ENCODE results near the gene ADCY4. TPM values are rescaled to one million over a fixed set of nuclear protein-coding genes. Genes with fewer than 3 reads are reported as not detected.

The ADCY4 gene
- total RNA-seq, 1 experiment from 2014 or later, result 0.04 TPM

DNA sequence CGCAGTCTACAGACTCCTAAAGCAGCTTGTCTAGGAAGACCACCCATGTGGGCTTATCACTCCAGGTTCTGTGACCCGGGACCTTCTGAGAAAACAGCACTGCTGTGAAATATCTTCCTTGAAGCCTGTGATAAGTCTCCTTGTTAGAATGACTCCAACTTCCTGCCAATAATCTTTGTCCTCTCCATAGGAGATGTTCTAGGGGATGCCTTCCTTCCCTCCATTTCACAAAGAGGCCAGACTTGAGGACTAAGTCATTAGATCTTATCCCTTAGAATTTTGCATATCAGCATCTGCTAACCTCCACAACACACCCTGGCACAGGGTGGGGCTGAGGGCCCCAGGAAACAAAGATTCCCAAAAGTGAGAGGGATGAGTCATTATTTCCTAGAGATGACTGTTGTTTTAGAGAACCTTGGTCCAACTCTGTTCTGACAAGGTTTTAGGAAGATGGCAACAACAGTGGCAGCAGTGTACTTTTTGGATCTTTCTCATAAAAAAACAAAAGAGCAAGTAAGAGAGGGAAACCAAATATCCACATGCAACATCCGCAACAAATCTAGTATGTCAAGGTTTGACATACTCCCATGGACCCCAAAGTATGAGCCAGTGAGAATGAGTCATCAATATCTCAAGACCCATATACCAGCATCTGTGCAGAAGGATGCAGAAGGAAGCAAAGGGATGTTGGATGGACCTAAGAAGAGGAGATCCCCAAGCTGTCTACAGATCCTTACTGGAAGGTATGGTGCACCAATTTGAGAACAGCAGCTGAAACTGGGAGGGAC is 17.5 kb downstream of the ADCY4 start:
- peak; percentile 70 for DNase-seq
- no peak for TF ChIP-seq EZH2 (IDR thresholded peaks at IDR 0.05; ENCODE audit: low read length, unreplicated experiment)
- TF ChIP-seq, protein P1, sequence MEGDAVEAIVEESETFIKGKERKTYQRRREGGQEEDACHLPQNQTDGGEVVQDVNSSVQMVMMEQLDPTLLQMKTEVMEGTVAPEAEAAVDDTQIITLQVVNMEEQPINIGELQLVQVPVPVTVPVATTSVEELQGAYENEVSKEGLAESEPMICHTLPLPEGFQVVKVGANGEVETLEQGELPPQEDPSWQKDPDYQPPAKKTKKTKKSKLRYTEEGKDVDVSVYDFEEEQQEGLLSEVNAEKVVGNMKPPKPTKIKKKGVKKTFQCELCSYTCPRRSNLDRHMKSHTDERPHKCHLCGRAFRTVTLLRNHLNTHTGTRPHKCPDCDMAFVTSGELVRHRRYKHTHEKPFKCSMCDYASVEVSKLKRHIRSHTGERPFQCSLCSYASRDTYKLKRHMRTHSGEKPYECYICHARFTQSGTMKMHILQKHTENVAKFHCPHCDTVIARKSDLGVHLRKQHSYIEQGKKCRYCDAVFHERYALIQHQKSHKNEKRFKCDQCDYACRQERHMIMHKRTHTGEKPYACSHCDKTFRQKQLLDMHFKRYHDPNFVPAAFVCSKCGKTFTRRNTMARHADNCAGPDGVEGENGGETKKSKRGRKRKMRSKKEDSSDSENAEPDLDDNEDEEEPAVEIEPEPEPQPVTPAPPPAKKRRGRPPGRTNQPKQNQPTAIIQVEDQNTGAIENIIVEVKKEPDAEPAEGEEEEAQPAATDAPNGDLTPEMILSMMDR (conservative IDR thresholded peaks at IDR 0.05; ENCODE audit: low read depth, low read length), result no peak
- TF ChIP-seq EZH2phosphoT487 (IDR thresholded peaks at IDR 0.05; ENCODE audit: borderline replicate concordance, low read length), result no peak
- peak overlapping the region; percentile 24; the same call in 1 of the 2 replicates for H3K4me2 ChIP-seq (ENCODE audit: low read length)
- ChIA-PET POLR2A (ENCODE audit: unreplicated experiment) (no interaction called here), CTCF (no interaction called here)
- no peaks in the 10 kb centered on the region for H3K27me3 ChIP-seq (ENCODE audit: low read length)
- intact Hi-C loops (cut with micrococcal nuclease), result no loop called here
- H3K4me3 ChIP-seq (ENCODE audit: low read length), result no peak overlapping the region
- no peaks in the 10 kb centered on the region for H3K36me3 ChIP-seq (ENCODE audit: low read depth, low read length)
- peak; percentile 58 for ATAC-seq
- H3F3A ChIP-seq (ENCODE audit: low read length, unreplicated experiment), result no peaks in the 10 kb centered on the region
- no peaks in the 10 kb centered on the region for H3K79me2 ChIP-seq (ENCODE audit: low read length)
- H3K4me1 ChIP-seq (ENCODE audit: insufficient read depth, low read length), result peaks cover 12% of the 10 kb centered on the region
- no peak overlapping the region for H3K27ac ChIP-seq (ENCODE audit: low read length)
- H2AFZ ChIP-seq (ENCODE audit: low read length), result no peak overlapping the region
- no peaks in the 10 kb centered on the region for H4K20me1 ChIP-seq (ENCODE audit: low read length)
- no TSS peak for BruUV-seq (replicated peaks)
- H3K9me3 ChIP-seq (ENCODE audit: low read length), result no peaks in the 10 kb centered on the region
- no peak overlapping the region for H3K9ac ChIP-seq (ENCODE audit: low read length)
- H3K9me2 ChIP-seq (replicated peaks; ENCODE audit: low read length), result no peaks in the 10 kb centered on the region

DNA sequence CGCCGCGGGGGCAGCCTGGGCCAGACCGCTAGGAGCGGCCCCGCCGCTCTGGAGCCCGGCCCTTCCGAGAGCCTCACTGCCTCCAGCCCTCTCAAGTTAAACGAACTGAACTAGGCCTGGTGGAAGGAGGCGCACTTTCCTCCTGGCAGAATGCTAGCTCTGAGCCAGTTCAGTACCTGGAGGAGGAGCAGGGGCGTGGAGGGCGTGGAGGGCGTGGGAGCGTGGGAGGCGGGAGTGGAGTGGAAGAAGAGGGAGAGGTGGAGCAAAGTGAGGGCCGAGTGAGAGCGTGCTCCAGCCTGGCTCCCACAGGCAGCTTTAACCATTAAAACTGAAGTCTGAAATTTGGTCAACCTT is 18.3 kb downstream of the ADCY4 start:
- no peak overlapping the region for H2AFZ ChIP-seq (ENCODE audit: low read length)

More for the DNA sequence above, 18.3 kb downstream of the ADCY4 start:
- no peak overlapping the region for H3K4me2 ChIP-seq (ENCODE audit: low read length)
- no peaks in the 10 kb centered on the region for H3K9me3 ChIP-seq (ENCODE audit: low read length)
- no peaks in the 10 kb centered on the region for H3K27me3 ChIP-seq (ENCODE audit: low read length)
- CTCF ChIA-PET, result no interaction called here
- H3K4me3 ChIP-seq (ENCODE audit: low read length), result no peak overlapping the region
- no peaks in the 10 kb centered on the region for H4K20me1 ChIP-seq (ENCODE audit: low read length)
- H3K79me2 ChIP-seq (ENCODE audit: low read length), result no peaks in the 10 kb centered on the region
- BruUV-seq (replicated peaks), result no TSS peak
- H3K27ac ChIP-seq (ENCODE audit: low read length), result no peak overlapping the region
- no peak overlapping the region for H3K9ac ChIP-seq (ENCODE audit: low read length)
- no peaks in the 10 kb centered on the region for H3K36me3 ChIP-seq (ENCODE audit: low read depth, low read length)
- ATAC-seq, result no peak
- no peak for DNase-seq
- no peak for TF ChIP-seq EZH2 (IDR thresholded peaks at IDR 0.05; ENCODE audit: low read length, unreplicated experiment)
- TF ChIP-seq, protein P1 (conservative IDR thresholded peaks at IDR 0.05; ENCODE audit: low read depth, low read length), result no peak
- no peak for TF ChIP-seq EZH2phosphoT487 (IDR thresholded peaks at IDR 0.05; ENCODE audit: borderline replicate concordance, low read length)
- no peaks in the 10 kb centered on the region for H3K9me2 ChIP-seq (replicated peaks; ENCODE audit: low read length)
- H3F3A ChIP-seq (ENCODE audit: low read length, unreplicated experiment), result no peaks in the 10 kb centered on the region
- POLR2A ChIA-PET (ENCODE audit: unreplicated experiment), result no interaction called here
- intact Hi-C loops (cut with micrococcal nuclease), result no loop called here
- H3K4me1 ChIP-seq (ENCODE audit: insufficient read depth, low read length), result peaks cover 12% of the 10 kb centered on the region
